ENCODE results near the gene SKIDA1.
"Not testable (repeated sequence)": the region's sequence is repeated elsewhere in the genome, so short reads cannot be mapped to it uniquely, and the experiment has no call there.

The SKIDA1 gene

GRCh38 chr10:21525367-21526187 is at the start of gene SKIDA1:
TSS of gene SKIDA1 (minus strand) at chr10:21525682. CDS start at chr10:21517822, 7,860 bp downstream.
- peak; percentile 64 to 69 for DNase-seq

GRCh38 chr10:21574514-21574913 is 49.0 kb upstream of the SKIDA1 start:
- not testable (repeated sequence) for DNase-seq

GRCh38 chr10:21572578-21572977 is 47.1 kb upstream of the SKIDA1 start:
- no peak for DNase-seq

GRCh38 chr10:21570761-21571521 is 45.5 kb upstream of the SKIDA1 start:
- no peak for DNase-seq

GRCh38 chr10:21558984-21559383 is 33.5 kb upstream of the SKIDA1 start:
- DNase-seq = not testable (repeated sequence)

- no peak for DNase-seq
Measured at GRCh38 chr10:21556527-21556926, 31.0 kb upstream of the SKIDA1 start.

- no peak for DNase-seq
Measured at GRCh38 chr10:21552638-21553037, 27.2 kb upstream of the SKIDA1 start.

GRCh38 chr10:21547246-21547645 is 21.8 kb upstream of the SKIDA1 start:
- DNase-seq = no peak

GRCh38 chr10:21540701-21541100 is 15.2 kb upstream of the SKIDA1 start:
- DNase-seq = not testable (repeated sequence)

GRCh38 chr10:21536874-21537273 is 11.4 kb upstream of the SKIDA1 start:
- no peak for DNase-seq

- DNase-seq = not testable (repeated sequence)
Measured at GRCh38 chr10:21535976-21536375, 10.5 kb upstream of the SKIDA1 start.

GRCh38 chr10:21535494-21535965 is 10.0 kb upstream of the SKIDA1 start:
- DNase-seq = no peak

- DNase-seq = peak in 1 of 2 donors; percentile 41
Measured at GRCh38 chr10:21534604-21535493, 9.4 kb upstream of the SKIDA1 start.

GRCh38 chr10:21534280-21534586 is 8.8 kb upstream of the SKIDA1 start:
- DNase-seq = no peak

- DNase-seq = peak; percentile 63 to 68
Measured at GRCh38 chr10:21533467-21534279, 8.2 kb upstream of the SKIDA1 start, which contains the start of gene MLLT10. TSS of gene MLLT10 (plus strand) at chr10:21534232. CDS start at chr10:21534645, 413 bp downstream.

- no peak for DNase-seq
Measured at GRCh38 chr10:21532694-21533466, 7.4 kb upstream of the SKIDA1 start.

- DNase-seq = peak in 1 of 2 donors; percentile 38
Measured at GRCh38 chr10:21531164-21531563, 5.7 kb upstream of the SKIDA1 start.

GRCh38 chr10:21530641-21531040 is 5.2 kb upstream of the SKIDA1 start:
- DNase-seq = no peak

- DNase-seq = no peak
Measured at GRCh38 chr10:21530168-21530567, 4.7 kb upstream of the SKIDA1 start.

- no peak for DNase-seq
Measured at GRCh38 chr10:21529032-21529910, 3.8 kb upstream of the SKIDA1 start.
